ENCODE results near the gene RASL10B.

GRCh38 chr17:35715416-35715815 lies 16.0 kb upstream of the RASL10B start:
- TF ChIP-seq EZH2 (IDR thresholded peaks at IDR 0.05) (no peak), POLR2AphosphoS5 (IDR thresholded peaks at IDR 0.05; ENCODE audit: borderline replicate concordance, low read depth, low read length) (no peak)

Data from SK-N-MC (cell line).